Measurements from ENCODE around the gene ZSCAN22. TPM values are rescaled to one million over a fixed set of nuclear protein-coding genes. Genes with fewer than 3 reads are reported as not detected.

The ZSCAN22 gene
- total and polyA plus RNA-seq, 2 donors (not counting 1 experiment from before 2014, with no cell fraction given) = 2.8 to 7.1 TPM

DNA sequence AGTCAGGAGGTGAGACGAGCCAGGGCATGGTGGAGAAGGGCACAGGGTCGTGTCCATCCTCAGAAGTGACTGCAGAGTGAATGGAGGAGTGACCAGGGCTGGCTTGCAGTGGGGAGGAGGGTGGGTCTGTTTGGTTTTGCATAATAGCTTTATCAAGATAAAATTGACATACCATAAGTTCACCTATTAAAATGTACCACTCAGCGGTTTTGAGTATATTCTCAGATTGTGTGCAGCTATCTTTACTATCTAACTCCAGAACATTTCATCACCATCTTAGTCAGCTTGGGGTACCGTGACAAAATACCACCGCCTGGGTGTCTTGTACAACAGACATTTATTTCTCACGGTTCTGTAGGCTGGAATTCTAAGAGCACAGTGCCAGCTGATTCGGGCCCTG lies 34.9 kb upstream of the ZSCAN22 start:
- Histone ChIP-seq H3K4me3 (ENCODE audit: control extremely low read depth in 1 of 5, extremely low read depth in 1 of 5, insufficient read depth in 1 of 5, low read depth in 2 of 5, low read length in 4 of 5) (no peak overlapping the region), H3K4me2 (replicated peaks; ENCODE audit: low read depth, low read length, poor library complexity, severe bottlenecking) (no peak overlapping the region), H2AFZ (ENCODE audit: insufficient read depth, low read depth, low read length, poor library complexity, severe bottlenecking) (no peak overlapping the region), H4K20me1 (ENCODE audit: control insufficient read depth, insufficient read depth, low read length, poor library complexity, severe bottlenecking) (no peaks in the 10 kb centered on the region), H3K27ac (ENCODE audit: low read length in 2 of 2) (no peak overlapping the region), H3K9me3 (ENCODE audit: control extremely low read depth in 1 of 3, control insufficient read depth in 2 of 3, insufficient read depth in 1 of 3, low read length in 2 of 3) (peaks cover 2 to 60% (median 18%) of the 10 kb centered on the region in 3 donors), H3K4me1 (ENCODE audit: control insufficient read depth in 2 of 2, insufficient read depth in 2 of 2, low read length in 2 of 2) (no peaks in the 10 kb centered on the region), H3K27me3 (replicated peaks in 1 of 4; ENCODE audit: control extremely low read depth in 1 of 4, control insufficient read depth in 3 of 4, insufficient read depth in 4 of 4, low read length in 3 of 4) (no peaks in the 10 kb centered on the region), H3K36me3 (replicated peaks in 1 of 2; ENCODE audit: control extremely low read depth in 1 of 2, control insufficient read depth in 1 of 2, extremely low read depth in 1 of 2, insufficient read depth in 2 of 2, low read length in 1 of 2) (peaks cover 0 to 65% of the 10 kb centered on the region in 2 experiments), H3K79me2 (ENCODE audit: control insufficient read depth, insufficient read depth, low read length) (peaks cover 10% of the 10 kb centered on the region), H3K9ac (ENCODE audit: low read length) (no peak overlapping the region)
- ChIA-PET POLR2A (no interaction called here), CTCF (no interaction called here)
- H3K27me3 Mint-ChIP-seq = no peaks in the 10 kb centered on the region
- TF ChIP-seq, protein P1, sequence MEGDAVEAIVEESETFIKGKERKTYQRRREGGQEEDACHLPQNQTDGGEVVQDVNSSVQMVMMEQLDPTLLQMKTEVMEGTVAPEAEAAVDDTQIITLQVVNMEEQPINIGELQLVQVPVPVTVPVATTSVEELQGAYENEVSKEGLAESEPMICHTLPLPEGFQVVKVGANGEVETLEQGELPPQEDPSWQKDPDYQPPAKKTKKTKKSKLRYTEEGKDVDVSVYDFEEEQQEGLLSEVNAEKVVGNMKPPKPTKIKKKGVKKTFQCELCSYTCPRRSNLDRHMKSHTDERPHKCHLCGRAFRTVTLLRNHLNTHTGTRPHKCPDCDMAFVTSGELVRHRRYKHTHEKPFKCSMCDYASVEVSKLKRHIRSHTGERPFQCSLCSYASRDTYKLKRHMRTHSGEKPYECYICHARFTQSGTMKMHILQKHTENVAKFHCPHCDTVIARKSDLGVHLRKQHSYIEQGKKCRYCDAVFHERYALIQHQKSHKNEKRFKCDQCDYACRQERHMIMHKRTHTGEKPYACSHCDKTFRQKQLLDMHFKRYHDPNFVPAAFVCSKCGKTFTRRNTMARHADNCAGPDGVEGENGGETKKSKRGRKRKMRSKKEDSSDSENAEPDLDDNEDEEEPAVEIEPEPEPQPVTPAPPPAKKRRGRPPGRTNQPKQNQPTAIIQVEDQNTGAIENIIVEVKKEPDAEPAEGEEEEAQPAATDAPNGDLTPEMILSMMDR (IDR thresholded peaks at IDR 0.05) = no peak
- 100% methylated on average over 4 of the region's 7 CpGs for WGBS (ENCODE audit: insufficient coverage)
- peaks cover 8% of the 10 kb centered on the region for H3K9me3 Mint-ChIP-seq (ENCODE audit: insufficient read depth)
- no peak overlapping the region for H3K4me3 Mint-ChIP-seq
- no peaks in the 10 kb centered on the region for H3K4me1 Mint-ChIP-seq
- DNase-seq (no peak), ATAC-seq (ENCODE audit: low read depth) (no peak)
- no peak overlapping the region for H3K27ac Mint-ChIP-seq
- intact Hi-C loops (cut with micrococcal nuclease) = no loop called here

DNA sequence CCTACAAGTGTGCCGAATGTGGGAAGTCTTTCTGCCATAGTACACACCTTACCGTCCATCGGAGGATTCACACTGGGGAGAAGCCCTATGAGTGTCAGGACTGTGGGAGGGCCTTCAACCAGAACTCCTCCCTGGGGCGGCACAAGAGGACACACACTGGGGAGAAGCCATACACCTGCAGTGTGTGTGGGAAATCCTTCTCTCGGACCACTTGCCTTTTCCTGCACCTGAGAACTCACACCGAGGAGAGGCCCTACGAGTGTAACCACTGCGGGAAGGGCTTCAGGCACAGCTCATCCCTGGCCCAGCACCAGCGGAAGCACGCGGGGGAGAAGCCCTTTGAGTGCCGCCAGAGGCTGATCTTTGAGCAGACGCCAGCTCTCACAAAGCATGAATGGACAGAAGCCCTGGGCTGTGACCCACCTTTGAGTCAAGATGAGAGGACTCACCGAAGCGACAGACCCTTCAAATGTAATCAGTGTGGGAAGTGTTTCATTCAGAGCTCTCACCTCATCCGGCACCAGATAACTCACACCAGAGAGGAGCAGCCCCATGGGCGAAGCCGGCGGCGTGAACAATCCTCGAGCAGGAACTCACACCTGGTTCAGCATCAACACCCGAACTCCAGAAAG lies 31.9 kb upstream of the ZSCAN22 start:
- Histone ChIP-seq H3K27ac (ENCODE audit: low read length in 2 of 2) (no peak overlapping the region), H3K4me3 (ENCODE audit: control extremely low read depth in 1 of 5, extremely low read depth in 1 of 5, insufficient read depth in 1 of 5, low read depth in 2 of 5, low read length in 4 of 5) (no peak overlapping the region), H3K9me3 (ENCODE audit: control extremely low read depth in 1 of 3, control insufficient read depth in 2 of 3, insufficient read depth in 1 of 3, low read length in 2 of 3) (peaks cover 0 to 71% (median 18%) of the 10 kb centered on the region in 3 donors), H4K20me1 (ENCODE audit: control insufficient read depth, insufficient read depth, low read length, poor library complexity, severe bottlenecking) (no peaks in the 10 kb centered on the region), H3K36me3 (replicated peaks in 1 of 2; ENCODE audit: control extremely low read depth in 1 of 2, control insufficient read depth in 1 of 2, extremely low read depth in 1 of 2, insufficient read depth in 2 of 2, low read length in 1 of 2) (peaks cover 0 to 50% of the 10 kb centered on the region in 2 experiments), H3K9ac (ENCODE audit: low read length) (no peak overlapping the region), H3K27me3 (replicated peaks in 1 of 4; ENCODE audit: control extremely low read depth in 1 of 4, control insufficient read depth in 3 of 4, insufficient read depth in 4 of 4, low read length in 3 of 4) (no peaks in the 10 kb centered on the region), H3K4me2 (replicated peaks; ENCODE audit: low read depth, low read length, poor library complexity, severe bottlenecking) (no peak overlapping the region), H3K79me2 (ENCODE audit: control insufficient read depth, insufficient read depth, low read length) (peaks cover 10% of the 10 kb centered on the region), H2AFZ (ENCODE audit: insufficient read depth, low read depth, low read length, poor library complexity, severe bottlenecking) (no peak overlapping the region), H3K4me1 (ENCODE audit: control insufficient read depth in 2 of 2, insufficient read depth in 2 of 2, low read length in 2 of 2) (no peaks in the 10 kb centered on the region)
- no peak overlapping the region for H3K27ac Mint-ChIP-seq
- WGBS (ENCODE audit: insufficient coverage) = over 99% methylated on average over 17 of the region's 22 CpGs
- CTCF ChIA-PET = no interaction called here
- H3K27me3 Mint-ChIP-seq = no peaks in the 10 kb centered on the region
- TF ChIP-seq EZH2 (IDR thresholded peaks at IDR 0.05; ENCODE audit: borderline replicate concordance, insufficient read depth, low read depth, low read length, poor library complexity, severe bottlenecking) = no peak
- TF ChIP-seq, protein P1 (IDR thresholded peaks at IDR 0.05) = no peak
- ATAC-seq (ENCODE audit: low read depth) (no peak), DNase-seq (no peak)
- no peaks in the 10 kb centered on the region for H3K4me1 Mint-ChIP-seq
- intact Hi-C loops (cut with micrococcal nuclease) = no loop called here
- no peak overlapping the region for H3K4me3 Mint-ChIP-seq
- peaks cover 8% of the 10 kb centered on the region for H3K9me3 Mint-ChIP-seq (ENCODE audit: insufficient read depth)
- POLR2A ChIA-PET = no interaction called here

Data from B cell (primary cell).